Sigmoid colon (tissue), 7 donors: Measurements from ENCODE around the gene THUMPD1. TPM values are rescaled to one million over a fixed set of nuclear protein-coding genes. Genes with fewer than 3 reads are reported as not detected.

Experiments
- DNase-seq: peaks from one replicate; pipeline ENCODE4 v3.0.0-alpha.2; 2019
- H3K27ac ChIP-seq, 4 donors: fragments of 200-600 bp; sonication (generic); one replicate each; pipeline ENCODE4 v1.5.1; 2016 to 2019; ENCODE audit warnings: mild to moderate bottlenecking in 1 of 4
- H3K27me3 ChIP-seq, 3 donors: fragments of 200-600 bp; sonication (generic); one replicate each; pipeline ENCODE4 v1.5.1; 2019; ENCODE audit warnings: mild to moderate bottlenecking in 1 of 3
- H3K36me3 ChIP-seq, 4 donors: fragments of 200-600 bp; sonication (generic); one replicate each; pipeline ENCODE4 v1.5.1; 2016 to 2019
- H3K4me1 ChIP-seq, 4 donors: fragments of 200-600 bp; sonication (generic); one replicate each; pipeline ENCODE4 v1.5.1; 2017 to 2019
- H3K4me3 ChIP-seq, 4 donors: fragments of 200-600 bp; sonication (generic); one replicate each; pipeline ENCODE4 v1.5.1; 2017 to 2019; ENCODE audit warnings: mild to moderate bottlenecking in 2 of 4, moderate library complexity in 1 of 4
- H3K9me3 ChIP-seq, 4 donors: fragments of 200-600 bp in 3 of 4; sonication (generic) in 3 of 4; one replicate each; pipeline versions ENCODE4 v1.5.1 to v1.6.1; 2013 to 2019
- EP300 ChIP-seq, 4 donors: sonication (generic); formaldehyde crosslinking; IDR thresholded peaks; one replicate each; pipeline ENCODE4 v1.6.1; 2017; ENCODE audit warnings: antibody characterized with exemption in 4 of 4
- POLR2A ChIP-seq, 2 donors: fragments of 450-650 bp; IDR thresholded peaks; one replicate each; pipeline ENCODE4 v1.6.1; 2016; ENCODE audit warnings: antibody characterized with exemption in 2 of 2, mild to moderate bottlenecking in 2 of 2, moderate library complexity in 2 of 2
- POLR2AphosphoS5 ChIP-seq, 4 donors: sonication (generic); formaldehyde crosslinking; IDR thresholded peaks; one replicate each; pipeline ENCODE4 v1.6.1; 2017; ENCODE audit warnings: antibody characterized with exemption in 4 of 4
- WGBS, 2 donors: extraction: QIAGEN DNeasy Blood & Tissue Kit; methylation state at CpG; one replicate each; pipeline ENCODE4 v1.1.7; 2013; 5-methylcytosine and 5-hydroxymethylcytosine counted together
- intact Hi-C: fragments of 100-400 bp; cut with DNase I; formaldehyde crosslinking; loops from one replicate; pipeline ENCODE4 v1.15.1; 2023
- polyA plus RNA-seq, 3 donors: library from polyadenylated mRNA; stranded (reverse); fragments of 200-250 nt; gene quantifications; one replicate each; pipeline ENCODE4 v1.2.3, GENCODE V29; 2013
- total RNA-seq, 4 donors: library from RNA; depleted of rRNA; stranded (reverse); fragments of >200 nt; gene quantifications; one replicate each; pipeline ENCODE4 v1.1.0, GENCODE V29; 2016
- TF ChIP-seq, protein P1 (sequence below), 4 experiments: fragments of 450-650 bp in 3 of 4; fragments of 200-600 bp in 1 of 4; IDR thresholded peaks; one replicate each; pipeline ENCODE4 v1.5.1; 2016 to 2019; ENCODE audit warnings: antibody characterized with exemption in 4 of 4, mild to moderate bottlenecking in 3 of 4, moderate library complexity in 2 of 4
- donor health status: healthy with polysubstance abuse.
- donor health status: Bipolar disorder and iron deficiency.
- donor health status: healthy.

The THUMPD1 gene
- total and polyA plus RNA-seq, 7 donors = 12.0 to 115 (median 59.3) TPM

DNA sequence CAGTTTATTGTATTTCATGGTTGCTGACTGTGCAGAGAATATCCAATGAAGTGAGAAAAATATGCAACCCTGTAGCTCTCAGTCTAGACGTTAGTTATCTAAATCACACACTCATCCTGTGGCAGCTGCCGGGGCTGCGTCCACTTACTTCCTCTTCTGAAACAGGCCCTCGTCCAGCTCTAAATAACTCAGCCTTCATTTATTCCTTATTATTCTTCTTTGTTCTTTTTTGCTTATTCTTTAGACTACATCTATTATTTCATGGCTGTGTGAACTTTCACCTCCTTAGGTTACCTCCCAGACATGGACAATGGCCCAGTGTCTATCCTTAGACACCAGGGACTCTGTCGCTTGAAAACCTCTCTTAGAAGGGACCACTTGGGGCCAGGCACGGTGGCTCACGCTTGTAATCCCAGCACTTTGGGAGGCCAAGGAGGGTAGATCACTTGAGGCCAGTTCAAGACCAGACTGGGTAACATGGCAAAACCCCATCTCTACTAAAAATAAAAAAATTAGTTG lies 3.4 kb upstream of the THUMPD1 start:
- intact Hi-C loops = loop anchor here (5.0 kb wide), 1 partner anchor 62 kb away; the partner anchor contains the start of genes ERI2 and REXO5
- 62 to 69% methylated on average over 7 of the region's 7 CpGs for WGBS, 2 donors
- Histone ChIP-seq H3K36me3 (no peaks in the 10 kb centered on the region), H3K9me3 (peaks cover 0 to 4% (median 0%) of the 10 kb centered on the region in 4 donors), H3K27ac (no peak overlapping the region), H3K4me1 (peaks cover 0 to 11% (median 7%) of the 10 kb centered on the region in 4 donors), H3K4me3 (no peak overlapping the region), H3K27me3 (no peaks in the 10 kb centered on the region)
- DNase-seq = no peak
- no peak for TF ChIP-seq POLR2AphosphoS5 (IDR thresholded peaks at IDR 0.05)

DNA sequence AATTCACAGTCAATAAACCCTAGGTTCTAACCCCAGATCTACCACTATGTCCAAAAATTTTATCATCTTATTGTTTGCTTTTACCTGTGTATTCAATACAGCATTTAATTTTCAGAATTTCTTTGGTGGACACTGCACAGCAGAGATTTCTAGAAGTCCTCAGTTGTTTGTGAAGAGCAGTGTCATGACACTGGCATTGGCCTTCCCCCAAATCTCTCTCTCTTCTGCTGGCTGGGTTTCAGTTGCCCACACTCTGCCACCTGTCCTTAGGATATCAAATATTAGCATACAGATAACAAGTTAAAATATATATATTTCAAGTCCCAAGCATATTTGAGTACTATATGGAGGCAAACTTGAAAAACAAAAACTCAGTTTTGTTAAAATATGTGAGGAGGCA lies 2.0 kb upstream of the THUMPD1 start:
- Histone ChIP-seq H3K4me3 (no peak overlapping the region), H3K27ac (no peak overlapping the region), H3K36me3 (peaks cover 0 to 5% (median 2%) of the 10 kb centered on the region in 4 donors), H3K9me3 (peaks cover 0 to 4% (median 0%) of the 10 kb centered on the region in 4 donors), H3K27me3 (no peaks in the 10 kb centered on the region), H3K4me1 (peaks cover 0 to 25% (median 21%) of the 10 kb centered on the region in 4 donors)
- DNase-seq = no peak
- TF ChIP-seq POLR2A (IDR thresholded peaks at IDR 0.05) (no peak), EP300 (IDR thresholded peaks at IDR 0.05) (no peak), POLR2AphosphoS5 (IDR thresholded peaks at IDR 0.05) (no peak)
- TF ChIP-seq, protein P1, sequence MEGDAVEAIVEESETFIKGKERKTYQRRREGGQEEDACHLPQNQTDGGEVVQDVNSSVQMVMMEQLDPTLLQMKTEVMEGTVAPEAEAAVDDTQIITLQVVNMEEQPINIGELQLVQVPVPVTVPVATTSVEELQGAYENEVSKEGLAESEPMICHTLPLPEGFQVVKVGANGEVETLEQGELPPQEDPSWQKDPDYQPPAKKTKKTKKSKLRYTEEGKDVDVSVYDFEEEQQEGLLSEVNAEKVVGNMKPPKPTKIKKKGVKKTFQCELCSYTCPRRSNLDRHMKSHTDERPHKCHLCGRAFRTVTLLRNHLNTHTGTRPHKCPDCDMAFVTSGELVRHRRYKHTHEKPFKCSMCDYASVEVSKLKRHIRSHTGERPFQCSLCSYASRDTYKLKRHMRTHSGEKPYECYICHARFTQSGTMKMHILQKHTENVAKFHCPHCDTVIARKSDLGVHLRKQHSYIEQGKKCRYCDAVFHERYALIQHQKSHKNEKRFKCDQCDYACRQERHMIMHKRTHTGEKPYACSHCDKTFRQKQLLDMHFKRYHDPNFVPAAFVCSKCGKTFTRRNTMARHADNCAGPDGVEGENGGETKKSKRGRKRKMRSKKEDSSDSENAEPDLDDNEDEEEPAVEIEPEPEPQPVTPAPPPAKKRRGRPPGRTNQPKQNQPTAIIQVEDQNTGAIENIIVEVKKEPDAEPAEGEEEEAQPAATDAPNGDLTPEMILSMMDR (IDR thresholded peaks at IDR 0.05) = no peak
- intact Hi-C loops = loop anchor here (5.0 kb wide), 1 partner anchor 64 kb away; the partner anchor contains the start of genes ERI2 and REXO5

DNA sequence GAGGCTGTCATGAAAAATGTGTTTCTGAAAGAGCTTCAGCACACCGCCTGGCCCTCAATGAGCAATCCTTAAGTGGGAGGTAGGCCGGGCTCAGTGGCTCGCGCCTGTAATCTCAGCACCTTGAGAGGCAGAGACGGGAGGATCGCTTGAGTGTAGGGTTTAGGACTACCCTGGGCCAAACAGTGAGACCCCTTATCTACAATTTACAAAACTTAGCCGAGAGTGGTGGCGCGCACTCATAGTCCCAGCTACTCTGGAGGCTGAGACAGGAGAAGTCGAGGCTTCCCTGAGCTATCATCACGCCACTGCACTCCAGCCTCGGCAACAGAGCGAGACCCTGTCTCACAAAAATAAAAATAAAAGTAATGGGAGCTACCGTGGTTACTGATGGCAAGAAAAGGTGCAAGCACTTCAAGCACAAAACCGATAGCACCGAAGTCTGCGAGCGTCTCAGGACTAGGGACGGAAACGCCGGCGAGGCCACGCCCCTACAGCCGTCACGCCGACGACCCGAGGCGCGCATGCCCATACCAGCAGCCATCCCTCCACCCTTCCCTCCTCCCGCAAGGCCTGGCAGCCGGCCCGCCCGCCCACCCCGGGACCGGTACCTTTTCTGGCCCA lies 607 bp downstream of the THUMPD1 start:
- Histone ChIP-seq H3K9me3 (no peaks in the 10 kb centered on the region), H3K27me3 (no peaks in the 10 kb centered on the region), H3K27ac (peak overlapping the region; percentile 92 to 100 (median 98)), H3K36me3 (peaks cover 6 to 30% (median 17%) of the 10 kb centered on the region in 4 donors), H3K4me1 (peaks cover 0 to 37% (median 25%) of the 10 kb centered on the region in 4 donors), H3K4me3 (peak overlapping the region; percentile 66 to 99 (median 90))
- WGBS, 2 donors = 0 to 1% methylated on average over 36 of the region's 36 CpGs
- intact Hi-C loops = loop anchor here (2.0 to 5.0 kb wide), 2 partner anchors 66 to 160 kb away; partner anchors contain the start of genes DCUN1D3, ERI2, LYRM1 and REXO5
- DNase-seq = peak; percentile 96
- no peak for TF ChIP-seq EP300 (IDR thresholded peaks at IDR 0.05)
- TF ChIP-seq, protein P1 (IDR thresholded peaks at IDR 0.05) = no peak
- peak; percentile 22 to 67 for TF ChIP-seq POLR2A (IDR thresholded peaks at IDR 0.05)
- peak in 3 of 4 donors; percentile 50 to 90 (median 84) for TF ChIP-seq POLR2AphosphoS5 (IDR thresholded peaks at IDR 0.05)

DNA sequence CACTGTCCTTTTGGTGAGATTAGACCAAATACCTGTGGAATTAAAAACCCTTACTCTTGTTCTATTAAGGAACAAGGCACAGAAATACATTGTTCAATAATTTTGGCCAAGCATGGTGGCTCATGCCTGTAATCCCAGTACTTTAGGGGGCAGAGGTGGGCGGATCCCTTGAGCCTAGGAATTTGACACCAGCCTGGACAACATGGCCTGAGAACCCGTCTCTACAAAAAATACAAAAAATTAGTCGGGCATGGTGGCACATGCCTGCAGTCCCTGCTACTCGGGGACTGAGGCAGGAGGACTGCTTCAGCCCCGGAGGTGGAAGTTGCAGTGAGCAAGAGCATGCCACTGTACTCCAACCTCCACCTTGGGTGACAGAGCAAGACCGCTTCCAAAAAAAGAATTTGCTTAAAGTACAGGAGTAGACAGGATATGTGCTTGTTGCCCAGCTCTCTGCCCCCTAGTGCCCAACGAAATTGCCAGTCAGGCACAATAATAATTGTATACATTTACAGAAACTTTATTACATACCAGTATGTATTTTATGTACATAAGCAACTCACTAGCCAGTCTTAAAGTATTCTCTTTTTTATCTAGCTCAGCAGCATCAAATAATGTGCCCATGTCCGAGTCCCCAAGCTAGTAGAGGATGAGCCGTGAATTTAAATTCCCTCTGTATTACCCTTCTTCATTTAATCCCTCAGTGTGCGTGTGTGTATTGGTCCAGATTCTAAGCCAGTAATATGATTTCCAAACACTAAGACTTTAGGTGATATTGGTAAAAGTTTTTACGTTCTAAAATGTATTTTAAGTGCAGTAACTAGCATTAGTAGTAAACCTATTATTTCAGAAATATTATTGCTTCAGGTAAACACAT lies 1.4 kb downstream of the THUMPD1 start:
- Histone ChIP-seq H3K9me3 (no peaks in the 10 kb centered on the region), H3K36me3 (peaks cover 6 to 38% (median 19%) of the 10 kb centered on the region in 4 donors), H3K27me3 (no peaks in the 10 kb centered on the region), H3K4me3 (peak overlapping the region; percentile 66 to 99 (median 90)), H3K4me1 (peaks cover 0 to 37% (median 25%) of the 10 kb centered on the region in 4 donors), H3K27ac (peak overlapping the region; percentile 92 to 100 (median 98))
- DNase-seq = no peak
- 29 to 50% methylated on average over 11 of the region's 11 CpGs for WGBS, 2 donors
- TF ChIP-seq POLR2AphosphoS5 (IDR thresholded peaks at IDR 0.05) = no peak
- TF ChIP-seq, protein P1 (IDR thresholded peaks at IDR 0.05) = peak in 3 of 4 experiments; percentile 9 to 20 (median 13)
- intact Hi-C loops = loop anchor here (2.0 to 5.0 kb wide), 2 partner anchors 67 to 161 kb away; partner anchors contain the start of genes DCUN1D3, ERI2, LYRM1 and REXO5
